ENCODE results near the gene TFCP2.

DNA sequence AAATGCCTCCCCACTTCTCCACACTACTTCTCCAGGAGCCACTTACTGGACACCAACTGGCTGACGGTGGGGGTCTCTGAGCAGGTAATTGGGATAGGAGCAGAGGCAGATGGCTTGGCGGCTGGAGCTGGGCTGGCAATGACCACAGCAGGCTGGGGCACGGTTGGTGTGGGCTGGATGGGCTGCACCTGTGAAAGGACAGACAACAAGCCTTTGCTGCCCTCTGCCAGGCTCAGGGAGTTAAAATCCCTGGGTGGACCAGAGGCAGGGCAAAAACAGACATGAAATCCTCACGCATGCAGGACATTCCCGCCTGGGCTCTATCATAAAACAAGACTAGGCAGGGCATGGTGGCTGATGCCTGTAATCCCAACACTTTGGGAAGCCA lies 19.3 kb upstream of the TFCP2 start:
- TF ChIP-seq, protein P1, sequence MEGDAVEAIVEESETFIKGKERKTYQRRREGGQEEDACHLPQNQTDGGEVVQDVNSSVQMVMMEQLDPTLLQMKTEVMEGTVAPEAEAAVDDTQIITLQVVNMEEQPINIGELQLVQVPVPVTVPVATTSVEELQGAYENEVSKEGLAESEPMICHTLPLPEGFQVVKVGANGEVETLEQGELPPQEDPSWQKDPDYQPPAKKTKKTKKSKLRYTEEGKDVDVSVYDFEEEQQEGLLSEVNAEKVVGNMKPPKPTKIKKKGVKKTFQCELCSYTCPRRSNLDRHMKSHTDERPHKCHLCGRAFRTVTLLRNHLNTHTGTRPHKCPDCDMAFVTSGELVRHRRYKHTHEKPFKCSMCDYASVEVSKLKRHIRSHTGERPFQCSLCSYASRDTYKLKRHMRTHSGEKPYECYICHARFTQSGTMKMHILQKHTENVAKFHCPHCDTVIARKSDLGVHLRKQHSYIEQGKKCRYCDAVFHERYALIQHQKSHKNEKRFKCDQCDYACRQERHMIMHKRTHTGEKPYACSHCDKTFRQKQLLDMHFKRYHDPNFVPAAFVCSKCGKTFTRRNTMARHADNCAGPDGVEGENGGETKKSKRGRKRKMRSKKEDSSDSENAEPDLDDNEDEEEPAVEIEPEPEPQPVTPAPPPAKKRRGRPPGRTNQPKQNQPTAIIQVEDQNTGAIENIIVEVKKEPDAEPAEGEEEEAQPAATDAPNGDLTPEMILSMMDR (IDR thresholded peaks at IDR 0.05): no peak
- no peak for TF ChIP-seq POLR2A (IDR thresholded peaks at IDR 0.05)
- no peak for TF ChIP-seq EP300 (IDR thresholded peaks at IDR 0.05)
